HG02973 (cell line): ENCODE data around the gene MYBPC1.
"Not testable (repeated sequence)": the region's sequence is repeated elsewhere in the genome, so short reads cannot be mapped to it uniquely, and the experiment has no call there.

Source experiments
- ATAC-seq: cut with Tn5 transposase; IDR thresholded peaks from one replicate; pipeline ENCODE4 v1.9.1; 2021; ENCODE audit warnings: moderate library complexity; ENCODE audit not compliant: unreplicated experiment

MYBPC1 gene

GRCh38 chr12:101594700-101595099, at the start of gene MYBPC1:
TSS of gene MYBPC1 (plus strand) at chr12:101594971. CDS start at chr12:101595071, 100 bp downstream.
- no peak for ATAC-seq

DNA sequence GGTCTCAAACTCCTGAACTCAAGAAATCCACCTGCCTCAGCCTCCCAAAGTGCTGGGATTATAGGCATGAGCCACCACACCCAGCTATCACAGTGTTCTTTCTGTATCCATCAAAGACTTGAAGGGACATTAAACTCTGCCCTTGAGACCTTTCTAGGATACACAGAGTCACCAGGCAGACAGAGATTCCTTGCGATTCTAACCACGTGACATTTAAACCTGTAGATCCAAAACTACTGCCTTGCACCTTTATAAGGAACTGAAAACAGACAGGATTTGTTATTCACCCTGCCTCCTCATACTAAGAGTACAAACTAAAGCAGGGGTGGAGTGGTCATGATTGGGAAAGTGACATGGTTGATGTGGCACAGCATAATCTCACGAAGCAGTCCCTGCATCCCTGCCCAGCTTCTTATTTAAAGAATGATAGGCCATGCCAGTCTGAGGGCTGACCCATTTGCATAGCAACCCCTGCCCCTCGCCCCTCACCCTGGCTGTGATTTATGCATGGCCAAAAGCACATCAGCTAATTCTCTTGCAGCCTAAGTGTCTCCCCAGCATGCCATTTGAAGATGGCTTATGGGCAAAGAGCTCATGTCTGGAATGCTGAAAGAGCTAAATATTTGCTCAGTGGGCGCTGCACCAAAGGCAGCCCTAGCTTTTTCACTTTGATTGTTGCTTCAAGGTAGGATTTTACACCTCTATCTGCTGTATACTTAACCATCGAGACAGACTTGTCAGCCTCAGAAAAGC, 43.2 kb upstream of the MYBPC1 start:
- ATAC-seq, result no peak

DNA sequence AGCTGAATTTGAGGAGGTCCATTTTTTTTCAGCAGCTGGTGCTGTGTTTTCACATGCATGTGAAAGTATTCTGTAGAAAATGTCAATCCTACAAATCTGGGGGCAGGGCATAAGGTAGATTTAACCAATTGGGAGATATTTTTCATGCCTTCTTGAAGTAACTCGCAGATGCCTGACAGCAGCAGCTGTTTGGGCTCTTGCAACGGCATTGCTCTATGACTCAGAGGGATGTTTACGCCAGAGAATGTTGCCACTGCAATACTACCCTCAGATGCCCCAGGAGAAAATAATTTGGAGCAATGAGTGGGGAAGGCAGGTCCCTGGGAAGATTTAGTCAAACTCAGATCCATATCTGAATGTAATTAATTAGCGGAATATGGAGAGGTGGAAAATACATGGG, 42.5 kb upstream of the MYBPC1 start:
- ATAC-seq, result no peak

- ATAC-seq, result no peak
These were observed 37.7 kb upstream of the MYBPC1 start for GRCh38 chr12:101557094-101557493.

GRCh38 chr12:101558726-101559125, 36.0 kb upstream of the MYBPC1 start:
- not testable (repeated sequence) for ATAC-seq

GRCh38 chr12:101563212-101563611, 31.6 kb upstream of the MYBPC1 start:
- no peak for ATAC-seq

- ATAC-seq, result no peak
These were observed 29.9 kb upstream of the MYBPC1 start for GRCh38 chr12:101564912-101565311.

GRCh38 chr12:101566318-101566717, 28.5 kb upstream of the MYBPC1 start:
- no peak for ATAC-seq

DNA sequence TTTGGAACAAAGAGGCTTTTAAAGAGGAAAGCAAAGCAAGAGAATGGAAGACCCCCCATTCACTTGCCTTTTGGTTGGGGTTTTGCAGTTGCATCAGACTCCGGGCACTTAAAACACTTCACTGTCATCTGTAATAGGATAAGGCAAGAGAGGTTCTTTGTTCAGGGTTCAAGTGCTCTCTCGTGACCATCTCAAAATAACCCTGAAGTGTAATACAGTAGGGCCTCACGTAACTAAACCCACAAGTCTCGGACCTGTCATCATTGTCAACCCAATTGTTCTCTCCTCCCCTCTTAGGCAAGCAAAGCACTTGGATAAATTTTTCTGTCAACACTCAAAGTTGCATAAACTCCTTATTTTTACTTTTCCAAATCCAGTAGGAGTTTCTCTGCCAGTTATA, 26.9 kb upstream of the MYBPC1 start:
- ATAC-seq, result no peak

DNA sequence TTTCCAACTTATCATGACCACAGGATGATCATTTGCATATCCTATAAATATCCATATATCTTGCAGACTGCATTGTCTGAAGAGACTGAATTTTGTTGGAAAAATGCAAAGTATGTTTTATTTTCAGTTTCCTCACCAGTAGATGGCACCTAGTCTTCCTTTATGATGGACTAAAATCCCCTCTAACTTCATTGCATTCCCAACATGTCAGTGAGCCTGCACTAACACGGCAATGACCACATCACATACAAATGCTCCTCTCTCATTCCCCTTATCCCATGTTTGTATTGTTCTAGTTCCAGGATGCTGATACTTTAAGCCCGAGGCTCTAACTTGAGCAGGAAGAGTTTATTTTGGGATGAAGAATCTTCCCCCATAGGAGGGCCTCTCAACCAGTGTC, 24.7 kb upstream of the MYBPC1 start:
- ATAC-seq, result no peak

GRCh38 chr12:101571105-101571504, 23.7 kb upstream of the MYBPC1 start:
- ATAC-seq, result no peak

DNA sequence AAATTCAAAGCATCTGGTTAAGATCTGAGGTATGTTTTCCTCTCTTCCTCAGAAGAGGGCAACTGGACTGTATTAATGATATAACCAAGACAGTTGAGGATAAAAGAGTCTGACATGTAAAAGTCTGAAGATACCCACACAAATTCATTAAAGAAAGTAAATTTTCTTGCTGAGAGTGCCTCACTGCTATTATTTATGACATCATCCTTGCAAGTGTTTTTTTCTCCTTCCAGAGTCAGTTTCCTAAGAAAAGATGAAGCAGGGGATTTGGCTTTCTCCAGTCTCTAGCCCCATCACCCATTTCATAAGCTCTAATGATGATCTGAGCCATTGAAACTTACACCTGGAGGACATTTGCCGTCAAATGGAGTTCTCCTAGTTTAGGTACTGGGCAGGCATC, 21.0 kb upstream of the MYBPC1 start:
- no peak for ATAC-seq

DNA sequence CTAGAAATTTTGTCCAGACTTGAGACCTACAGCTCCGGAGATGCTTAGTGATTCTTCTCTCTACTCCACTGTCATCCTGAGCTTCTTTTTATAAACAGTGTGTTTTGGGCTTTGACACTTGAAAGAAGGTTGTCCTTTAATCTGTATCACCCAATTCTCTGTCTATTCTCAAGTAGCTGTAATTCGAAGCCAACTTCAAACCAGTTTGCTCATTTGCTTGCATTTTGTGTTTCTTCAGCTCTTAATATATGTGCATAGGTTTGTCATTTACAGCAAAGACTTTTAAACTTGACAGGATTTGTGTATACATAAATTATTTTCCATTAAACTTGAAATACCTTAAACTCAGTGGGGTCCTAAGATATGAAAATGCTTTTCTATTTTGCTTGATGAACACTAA, 16.4 kb upstream of the MYBPC1 start:
- no peak for ATAC-seq

GRCh38 chr12:101581190-101581589, 13.6 kb upstream of the MYBPC1 start:
- ATAC-seq, result no peak

DNA sequence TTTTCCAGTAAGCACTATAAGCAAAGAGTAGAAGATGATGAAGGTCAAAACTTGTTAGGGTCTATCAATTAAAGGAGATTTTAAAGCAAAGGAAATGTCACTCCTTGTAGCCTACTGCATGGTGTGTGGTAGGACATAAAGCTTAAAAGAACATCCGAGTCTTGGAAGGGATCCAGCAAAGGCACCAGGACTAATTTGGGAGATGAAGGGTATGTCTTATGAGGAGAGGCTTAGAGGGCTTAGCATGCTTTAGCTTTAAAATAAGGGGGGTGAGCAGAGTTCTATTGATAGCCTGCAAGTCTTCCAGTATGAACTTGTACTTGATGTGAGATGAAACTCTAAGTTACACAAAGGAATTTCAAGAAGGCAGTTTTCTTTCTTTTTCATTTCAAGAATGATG, 11.8 kb upstream of the MYBPC1 start:
- no peak for ATAC-seq

DNA sequence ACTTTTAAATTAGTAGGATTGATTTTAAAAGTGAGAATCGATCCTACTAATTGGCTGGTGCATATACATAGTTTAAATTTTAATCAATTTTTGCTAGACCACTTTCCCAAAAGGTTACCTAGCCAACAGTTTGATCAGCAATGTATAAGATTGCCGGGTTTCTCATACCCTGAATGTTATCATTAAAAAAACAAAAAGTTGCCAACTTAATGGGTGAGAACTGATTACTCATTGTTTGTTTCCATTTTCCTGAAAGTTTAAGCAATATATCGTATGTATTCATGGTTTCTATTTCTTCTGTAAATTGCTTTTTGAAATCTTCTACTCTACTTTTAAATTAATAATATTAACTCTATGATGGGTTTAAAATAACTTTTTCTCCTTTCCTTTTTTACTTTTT, 4.4 kb upstream of the MYBPC1 start:
- no peak for ATAC-seq

DNA sequence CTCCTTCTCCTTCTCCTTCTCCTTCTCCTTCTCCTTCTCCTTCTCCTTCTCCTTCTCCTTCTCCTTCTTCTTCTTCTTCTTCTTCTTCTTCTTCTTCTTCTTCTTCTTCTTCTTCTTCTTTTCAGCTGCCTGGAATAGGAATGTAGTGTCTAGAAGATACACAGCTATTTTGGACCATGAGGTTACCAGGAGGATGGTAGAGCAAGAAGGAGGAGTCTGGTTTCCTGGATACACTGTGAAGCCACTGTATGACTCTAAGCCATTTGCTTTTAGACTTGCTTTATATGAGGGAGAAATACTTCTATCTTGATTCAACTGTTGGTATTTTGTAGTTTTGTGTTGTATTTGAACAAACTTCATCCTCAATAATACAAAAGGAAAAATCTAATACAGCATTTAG, 3.0 kb upstream of the MYBPC1 start:
- no peak for ATAC-seq

GRCh38 chr12:101592448-101592847, 2.3 kb upstream of the MYBPC1 start:
- ATAC-seq, result no peak

GRCh38 chr12:101592921-101593320, 1.9 kb upstream of the MYBPC1 start:
- ATAC-seq, result no peak

- ATAC-seq, result no peak
These were observed 1.4 kb downstream of the MYBPC1 start for GRCh38 chr12:101596172-101596571.

- ATAC-seq, result no peak
These were observed 2.4 kb downstream of the MYBPC1 start for GRCh38 chr12:101597164-101597563.

DNA sequence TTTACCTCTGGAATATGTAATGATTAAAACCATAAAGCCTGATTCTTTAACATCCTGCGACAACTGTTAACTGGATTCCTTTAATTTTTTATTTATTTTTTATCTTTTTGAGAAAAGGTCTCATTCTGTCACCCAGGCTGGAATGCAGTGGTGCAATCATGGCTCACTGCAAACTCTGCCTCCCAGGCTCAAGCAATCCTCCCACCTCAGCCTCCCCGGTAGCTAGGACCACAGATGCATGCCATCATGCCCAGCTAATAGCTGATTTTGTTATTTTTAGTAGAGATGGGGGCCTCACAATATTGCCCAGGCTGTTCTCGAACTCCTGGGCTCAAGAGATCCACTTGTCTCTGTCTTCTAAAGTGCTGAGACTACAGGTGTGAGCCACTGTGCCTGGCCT, 3.7 kb downstream of the MYBPC1 start:
- no peak for ATAC-seq

GRCh38 chr12:101599311-101599710, 4.5 kb downstream of the MYBPC1 start:
- ATAC-seq, result no peak
